ENCODE data around the gene ALDH2. TPM values are rescaled to one million over a fixed set of nuclear protein-coding genes. Genes with fewer than 3 reads are reported as not detected.

ALDH2 gene
- total RNA-seq, 1 donor from 2014 or later: 41.6 TPM

GRCh38 chr12:111846016-111846415 is 79.3 kb downstream of the ALDH2 start:
- H3K4me3 Mint-ChIP-seq: no peak overlapping the region
- H3K9me3 Mint-ChIP-seq: peaks cover 14% of the 10 kb centered on the region
- peaks cover 29% of the 10 kb centered on the region for H3K36me3 Mint-ChIP-seq
- no peaks in the 10 kb centered on the region for H3K27me3 Mint-ChIP-seq (ENCODE audit: low read depth)
- H3K4me1 Mint-ChIP-seq: peaks cover 26% of the 10 kb centered on the region
- no peak for TF ChIP-seq CTCF (IDR thresholded peaks at IDR 0.05; ENCODE audit: unreplicated experiment)
- no peak for DNase-seq (ENCODE audit: low spot score in 2 of 2, unreplicated experiment in 2 of 2)
- H3K27ac Mint-ChIP-seq: no peak overlapping the region

- peaks cover 19% of the 10 kb centered on the region for H3K9me3 Mint-ChIP-seq
- no peak for TF ChIP-seq CTCF (IDR thresholded peaks at IDR 0.05; ENCODE audit: unreplicated experiment)
- peaks cover 42% of the 10 kb centered on the region for H3K36me3 Mint-ChIP-seq
- peaks cover 3% of the 10 kb centered on the region for H3K4me1 Mint-ChIP-seq
- no peaks in the 10 kb centered on the region for H3K27me3 Mint-ChIP-seq (ENCODE audit: low read depth)
- no peak overlapping the region for H3K4me3 Mint-ChIP-seq
- no peak for DNase-seq (ENCODE audit: low spot score in 2 of 2, unreplicated experiment in 2 of 2)
- H3K27ac Mint-ChIP-seq: no peak overlapping the region
Observed at GRCh38 chr12:111850526-111850925, 83.8 kb downstream of the ALDH2 start.

GRCh38 chr12:111858186-111858585 is 91.5 kb downstream of the ALDH2 start:
- Mint-ChIP-seq H3K27ac (no peak overlapping the region), H3K36me3 (peaks cover 34% of the 10 kb centered on the region), H3K4me3 (no peak overlapping the region), H3K9me3 (peaks cover 10% of the 10 kb centered on the region), H3K4me1 (no peaks in the 10 kb centered on the region), H3K27me3 (ENCODE audit: low read depth) (no peaks in the 10 kb centered on the region)
- no peak for TF ChIP-seq CTCF (IDR thresholded peaks at IDR 0.05; ENCODE audit: unreplicated experiment)
- DNase-seq (ENCODE audit: low spot score in 2 of 2, unreplicated experiment in 2 of 2): no peak

GRCh38 chr12:111858778-111859177 is 92.0 kb downstream of the ALDH2 start:
- Mint-ChIP-seq H3K36me3 (peaks cover 34% of the 10 kb centered on the region), H3K9me3 (peaks cover 10% of the 10 kb centered on the region), H3K27me3 (ENCODE audit: low read depth) (no peaks in the 10 kb centered on the region), H3K4me1 (no peaks in the 10 kb centered on the region), H3K4me3 (no peak overlapping the region), H3K27ac (no peak overlapping the region)
- no peak for DNase-seq (ENCODE audit: low spot score in 2 of 2, unreplicated experiment in 2 of 2)
- no peak for TF ChIP-seq CTCF (IDR thresholded peaks at IDR 0.05; ENCODE audit: unreplicated experiment)

GRCh38 chr12:111864913-111865312 is 98.2 kb downstream of the ALDH2 start:
- H3K4me1 Mint-ChIP-seq: no peaks in the 10 kb centered on the region
- H3K36me3 Mint-ChIP-seq: peaks cover 24% of the 10 kb centered on the region
- no peaks in the 10 kb centered on the region for H3K27me3 Mint-ChIP-seq (ENCODE audit: low read depth)
- no peak overlapping the region for H3K27ac Mint-ChIP-seq
- no peak for DNase-seq (ENCODE audit: low spot score in 2 of 2, unreplicated experiment in 2 of 2)
- TF ChIP-seq CTCF (IDR thresholded peaks at IDR 0.05; ENCODE audit: unreplicated experiment): no peak
- no peaks in the 10 kb centered on the region for H3K9me3 Mint-ChIP-seq
- H3K4me3 Mint-ChIP-seq: no peak overlapping the region

Small RNA genes lying within 50 kb of the gene (microRNA-seq; reads per million reads assigned to microRNA genes)
- not detected for gene MIR6761

Other genes with a start within 250 kb of the ALDH2 start
- gene ATXN2, start 167.6 kb upstream of the ALDH2 start, total RNA-seq: 149 to 152 TPM (median 150 TPM) in 3 replicates
- gene BRAP, start 81.0 kb upstream of the ALDH2 start, total RNA-seq: 18.6 to 20.5 TPM (median 19.5 TPM) in 3 replicates
- gene ACAD10, start 80.9 kb upstream of the ALDH2 start, total RNA-seq: 55.2 to 63.8 TPM (median 57.0 TPM) in 3 replicates
- gene MAPKAPK5, start 75.3 kb downstream of the ALDH2 start, total RNA-seq: 64.5 to 71.2 TPM (median 70.9 TPM) in 3 replicates
- 12.0 to 16.5 TPM (median 16.0 TPM) in 3 replicates for gene TMEM116, start 246.2 kb downstream of the ALDH2 start, total RNA-seq
- gene ERP29, start 246.5 kb downstream of the ALDH2 start, total RNA-seq: 96.6 to 97.6 TPM (median 97.5 TPM) in 3 replicates